DMS114 treated with DMSO at 0.1 percent for 48 hours (cell line): ENCODE results near the gene PRR29.
"Not testable (repeated sequence)": the region's sequence is repeated elsewhere in the genome, so short reads cannot be mapped to it uniquely, and the experiment has no call there.

ENCODE experiments used
- DNase-seq: peaks from one replicate; lab custom pipeline; 2025; ENCODE audit not compliant: unreplicated experiment; lab: John Stamatoyannopoulos, UW

PRR29 gene

DNA sequence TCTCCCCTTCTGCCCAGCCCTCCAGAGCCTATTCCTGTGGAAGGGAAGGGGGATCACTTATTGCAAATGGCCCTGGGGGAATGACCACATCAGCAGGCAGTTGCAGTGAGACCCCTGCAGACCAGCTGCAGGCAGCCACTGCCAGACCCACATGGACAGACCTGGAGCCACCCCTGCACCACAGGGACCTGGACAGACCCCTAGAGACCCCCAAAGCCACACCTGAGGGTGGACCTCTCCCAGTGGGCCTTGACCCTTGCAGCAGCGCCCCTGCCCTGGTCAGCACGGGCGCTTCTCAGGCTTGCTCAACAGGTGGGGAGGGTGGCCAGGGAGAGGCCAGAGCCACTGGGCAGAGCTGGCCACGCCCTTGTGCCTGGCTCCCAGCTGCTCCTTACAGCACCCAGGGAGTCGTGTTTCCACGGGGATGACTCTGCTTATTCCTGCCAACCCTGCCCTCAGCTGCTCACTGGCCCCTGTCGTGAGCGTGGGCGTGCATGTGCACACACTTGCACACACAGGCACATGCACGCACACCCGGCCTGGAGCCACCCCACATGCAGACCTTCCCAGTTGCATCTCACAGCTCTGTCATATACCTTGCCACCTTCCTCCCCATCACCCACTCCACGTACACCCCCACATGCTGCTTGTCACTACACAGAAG, 24.1 kb upstream of the PRR29 start:
- DNase-seq, result no peak

DNA sequence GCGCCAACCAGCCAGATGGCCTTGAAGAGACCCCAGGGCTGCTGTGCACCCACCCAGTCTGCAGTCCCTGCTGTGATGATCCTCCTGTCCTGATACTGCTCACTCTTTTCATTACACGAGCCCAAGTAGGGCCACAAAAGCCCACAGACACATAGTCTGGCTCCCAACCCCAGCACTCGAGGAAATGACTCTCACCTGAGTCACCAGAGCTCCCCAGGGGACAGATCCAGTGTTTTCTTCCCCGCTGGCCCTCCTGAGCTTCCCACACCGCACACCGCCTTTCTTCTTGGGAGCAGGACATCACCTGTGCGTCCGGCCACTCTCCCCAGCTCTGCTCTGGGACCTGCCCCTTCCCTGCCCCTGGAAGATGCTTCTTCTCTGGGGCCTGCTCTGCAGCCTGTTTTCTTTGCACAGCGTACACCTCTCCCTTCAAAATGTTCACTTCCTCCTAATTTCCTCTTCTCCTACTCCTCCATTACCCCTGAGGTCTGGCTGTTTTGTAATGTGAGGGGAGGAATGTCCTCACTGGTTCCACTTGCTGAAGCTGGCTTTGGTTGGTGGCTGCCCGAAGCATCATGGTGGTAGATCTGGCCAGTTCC, 23.5 kb upstream of the PRR29 start:
- no peak for DNase-seq

GRCh38 chr17:63975541-63976092, 22.5 kb upstream of the PRR29 start:
- DNase-seq, result no peak

GRCh38 chr17:63976702-63977101, 21.4 kb upstream of the PRR29 start:
- DNase-seq, result no peak

GRCh38 chr17:63978272-63979200, 19.6 kb upstream of the PRR29 start:
- no peak for DNase-seq

DNA sequence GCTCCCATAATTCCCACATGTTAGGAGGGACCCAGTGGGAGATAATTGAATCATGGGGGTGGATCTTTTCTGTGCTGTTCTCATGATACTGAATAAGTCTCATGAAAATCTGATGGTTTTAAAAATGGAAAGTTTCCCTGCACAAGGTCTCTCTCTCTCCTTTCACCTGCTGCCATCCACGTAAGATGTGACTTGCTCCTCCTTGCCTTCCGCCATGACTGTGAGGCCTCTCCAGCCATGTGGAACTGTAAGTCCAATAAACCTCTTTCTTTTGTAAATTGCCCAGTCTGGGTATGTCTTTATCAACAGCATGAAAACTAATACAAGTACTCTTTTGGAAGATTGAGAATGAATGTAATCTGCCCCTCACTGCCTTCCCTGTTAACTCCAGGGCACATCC, 15.5 kb upstream of the PRR29 start:
- DNase-seq, result not testable (repeated sequence)

GRCh38 chr17:63983320-63983719, 14.8 kb upstream of the PRR29 start:
- no peak for DNase-seq

- DNase-seq, result no peak
These were observed 13.9 kb upstream of the PRR29 start for GRCh38 chr17:63984236-63984635.

DNA sequence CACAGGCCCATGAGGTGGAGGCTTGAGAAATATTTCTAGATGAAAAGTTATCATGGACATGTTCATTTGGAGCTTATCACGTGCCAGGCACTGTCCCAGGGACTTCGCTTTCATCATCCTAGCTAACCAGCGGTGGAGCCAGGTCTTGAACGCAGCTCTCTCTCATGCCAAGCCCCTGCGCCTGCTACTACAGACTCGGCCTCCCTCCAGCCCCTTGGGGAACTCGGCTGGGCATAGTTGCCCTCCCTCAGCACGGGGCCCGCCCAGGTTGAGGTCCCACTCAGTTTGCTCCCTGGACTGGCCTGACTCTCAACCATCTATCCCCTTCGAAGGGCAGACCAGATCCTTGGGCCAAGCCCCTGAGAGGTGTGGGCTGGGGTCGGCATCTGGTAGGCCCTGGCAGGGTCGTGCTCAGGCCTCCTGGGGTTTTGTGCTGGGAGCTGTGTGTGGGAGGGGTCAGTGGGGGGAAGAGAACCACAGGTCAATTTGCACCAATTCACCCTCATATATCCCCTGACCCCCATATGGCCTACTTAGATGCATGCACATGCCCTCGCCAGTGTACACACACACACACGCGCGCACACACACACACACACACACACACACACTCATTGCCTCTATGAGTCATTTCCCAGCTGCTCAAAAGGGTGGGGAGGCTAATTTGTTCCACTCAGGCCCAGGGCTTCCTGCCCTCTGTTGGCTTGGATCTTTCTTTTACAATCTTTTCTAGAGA, 13.3 kb upstream of the PRR29 start:
- DNase-seq, result no peak

DNA sequence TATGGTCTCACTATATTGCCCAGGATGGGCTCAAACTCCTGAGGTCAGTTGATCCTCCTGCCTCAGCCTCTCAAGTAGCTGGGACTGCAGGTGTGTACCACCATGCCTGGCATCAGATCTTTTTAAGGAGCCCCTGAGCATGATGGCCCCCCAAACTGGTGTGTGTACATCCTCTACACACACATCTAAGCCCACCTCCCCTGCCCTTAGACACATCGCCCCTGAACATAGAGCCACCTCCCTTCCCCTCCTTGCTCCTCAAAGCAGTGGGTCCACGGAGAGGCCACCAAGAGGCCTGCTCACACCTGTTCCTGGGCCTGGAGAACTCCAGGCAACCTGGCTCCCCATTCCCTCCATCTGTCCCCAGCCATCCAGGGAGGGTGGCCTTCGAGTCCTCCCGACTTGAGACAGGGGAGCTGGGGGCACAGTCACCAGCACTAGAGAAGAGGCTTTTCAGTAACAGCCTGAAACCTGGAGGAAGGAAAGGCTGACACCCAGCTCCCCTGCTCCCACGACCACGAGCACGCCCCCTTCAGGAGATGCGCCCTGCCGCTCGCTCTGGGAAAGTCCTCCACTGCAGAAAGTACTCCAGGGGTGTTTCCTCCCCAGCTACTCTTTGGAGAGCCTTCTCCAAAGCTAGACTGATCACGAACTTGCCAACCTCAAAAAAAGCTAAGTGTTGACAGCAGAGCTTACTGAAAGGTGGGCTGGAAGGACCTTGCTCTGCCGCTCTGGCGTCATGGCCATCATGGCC, 12.6 kb upstream of the PRR29 start:
- DNase-seq, result no peak

GRCh38 chr17:63986821-63987220, 11.3 kb upstream of the PRR29 start:
- no peak for DNase-seq

DNA sequence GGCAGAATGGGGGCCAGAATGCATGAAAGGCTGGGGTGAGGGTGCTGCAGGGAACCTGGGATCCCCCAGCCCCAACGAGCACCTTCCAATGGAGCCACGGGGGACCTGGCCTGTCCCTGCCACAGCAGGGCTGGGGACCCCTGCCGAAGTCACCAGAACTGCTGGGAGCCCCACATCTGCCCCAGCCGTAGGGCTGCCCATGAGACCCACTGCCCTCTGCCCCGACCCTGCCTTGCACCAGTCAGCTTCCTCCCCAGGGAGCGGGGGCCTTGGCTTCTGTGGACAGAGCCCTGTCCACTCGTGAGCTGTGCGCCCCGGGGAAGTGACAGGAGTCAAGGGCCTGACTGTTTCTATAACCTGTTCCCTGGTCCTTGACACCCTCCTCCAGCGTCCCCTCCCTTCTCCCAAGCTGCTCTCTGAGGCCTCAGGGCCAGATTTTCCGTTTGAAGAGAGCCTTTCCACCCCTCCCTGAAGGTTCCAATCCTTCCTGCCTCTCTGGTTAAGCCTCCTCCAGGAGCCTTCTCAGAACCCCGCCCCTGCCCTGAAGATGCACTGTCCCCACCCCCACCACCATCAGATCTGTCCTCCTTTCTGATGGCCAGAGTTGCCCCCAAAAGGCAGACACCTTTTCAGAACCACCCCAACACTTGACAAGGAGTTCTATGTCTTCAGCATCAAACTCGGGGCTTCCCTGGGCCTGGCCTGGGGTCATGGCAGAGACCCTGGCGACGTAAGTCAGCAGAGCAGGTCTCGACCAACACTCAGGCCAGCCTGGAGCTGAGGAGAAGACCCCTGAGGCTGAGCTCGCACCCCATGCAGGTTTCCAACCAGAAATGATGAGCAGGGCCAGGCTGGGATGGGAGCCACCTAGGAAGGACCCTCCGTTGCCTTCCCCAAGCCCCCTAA, 10.7 kb upstream of the PRR29 start:
- no peak for DNase-seq

DNA sequence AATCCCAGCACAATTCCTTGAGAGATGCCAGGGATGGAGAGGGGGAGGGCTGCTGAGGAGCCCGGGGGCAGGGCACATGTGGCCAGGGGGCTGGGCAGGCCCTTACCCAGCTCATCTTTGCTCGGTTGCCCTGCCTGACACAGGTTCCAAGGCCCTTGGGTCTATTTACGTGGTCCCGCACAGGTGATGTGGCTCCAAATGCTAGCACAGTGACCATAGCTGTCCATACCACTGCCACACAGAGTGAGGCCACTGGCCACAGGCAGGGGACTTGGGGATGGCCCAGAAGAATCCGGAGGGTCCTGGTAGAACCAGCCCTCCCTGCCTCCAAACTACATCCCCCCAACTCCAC, 10.0 kb upstream of the PRR29 start:
- no peak for DNase-seq

GRCh38 chr17:63988741-63989621, 9.2 kb upstream of the PRR29 start:
- DNase-seq, result no peak

GRCh38 chr17:63989622-63990345, 8.4 kb upstream of the PRR29 start:
- DNase-seq, result no peak

GRCh38 chr17:63991611-63992010, 6.5 kb upstream of the PRR29 start:
- DNase-seq, result no peak

GRCh38 chr17:63993368-63993985, 4.7 kb upstream of the PRR29 start:
- no peak for DNase-seq
